Measurements from ENCODE around the gene SUPT5H. TPM values are rescaled to one million over a fixed set of nuclear protein-coding genes. Genes with fewer than 3 reads are reported as not detected.

SUPT5H gene
- total RNA-seq, 1 experiment from 2014 or later = 158 TPM

DNA sequence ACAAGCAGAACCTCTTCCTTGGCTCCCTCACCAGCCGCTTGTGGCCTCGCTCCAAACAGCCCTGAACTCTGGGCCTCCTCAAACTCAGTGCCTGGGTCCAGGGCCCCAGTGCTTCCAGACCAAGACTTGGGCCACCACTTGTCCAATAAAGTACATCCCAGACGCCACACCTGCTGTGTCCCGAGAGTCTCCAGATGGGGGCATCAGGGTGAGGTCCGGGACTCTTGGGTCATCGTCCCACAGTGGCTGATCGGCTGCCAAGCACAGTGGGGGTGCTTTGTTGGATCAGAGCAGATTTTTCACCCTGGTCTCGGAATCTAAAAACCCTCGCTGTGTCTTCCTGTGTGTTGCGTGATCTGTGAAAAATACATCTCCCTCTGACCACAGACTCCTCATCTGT is 44.4 kb downstream of the SUPT5H start:
- Mint-ChIP-seq H3K27ac (ENCODE audit: unreplicated experiment) (no peak overlapping the region), H3K36me3 (ENCODE audit: insufficient read depth, unreplicated experiment) (peaks cover 48% of the 10 kb centered on the region), H3K4me1 (ENCODE audit: low read depth, unreplicated experiment) (no peaks in the 10 kb centered on the region), H3K9me3 (ENCODE audit: low read depth, unreplicated experiment) (no peaks in the 10 kb centered on the region), H3K27me3 (ENCODE audit: unreplicated experiment) (no peaks in the 10 kb centered on the region), H3K4me3 (ENCODE audit: low read depth, unreplicated experiment) (no peak overlapping the region)
- no peak for DNase-seq
- TF ChIP-seq, protein P1, sequence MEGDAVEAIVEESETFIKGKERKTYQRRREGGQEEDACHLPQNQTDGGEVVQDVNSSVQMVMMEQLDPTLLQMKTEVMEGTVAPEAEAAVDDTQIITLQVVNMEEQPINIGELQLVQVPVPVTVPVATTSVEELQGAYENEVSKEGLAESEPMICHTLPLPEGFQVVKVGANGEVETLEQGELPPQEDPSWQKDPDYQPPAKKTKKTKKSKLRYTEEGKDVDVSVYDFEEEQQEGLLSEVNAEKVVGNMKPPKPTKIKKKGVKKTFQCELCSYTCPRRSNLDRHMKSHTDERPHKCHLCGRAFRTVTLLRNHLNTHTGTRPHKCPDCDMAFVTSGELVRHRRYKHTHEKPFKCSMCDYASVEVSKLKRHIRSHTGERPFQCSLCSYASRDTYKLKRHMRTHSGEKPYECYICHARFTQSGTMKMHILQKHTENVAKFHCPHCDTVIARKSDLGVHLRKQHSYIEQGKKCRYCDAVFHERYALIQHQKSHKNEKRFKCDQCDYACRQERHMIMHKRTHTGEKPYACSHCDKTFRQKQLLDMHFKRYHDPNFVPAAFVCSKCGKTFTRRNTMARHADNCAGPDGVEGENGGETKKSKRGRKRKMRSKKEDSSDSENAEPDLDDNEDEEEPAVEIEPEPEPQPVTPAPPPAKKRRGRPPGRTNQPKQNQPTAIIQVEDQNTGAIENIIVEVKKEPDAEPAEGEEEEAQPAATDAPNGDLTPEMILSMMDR (IDR thresholded peaks at IDR 0.05; ENCODE audit: unreplicated experiment) = no peak
- CTCF ChIA-PET = no interaction called here
- BruUV-seq (replicated peaks) = no TSS peak
- intact Hi-C loops (cut with micrococcal nuclease; ENCODE audit: unreplicated experiment) = no loop called here

DNA sequence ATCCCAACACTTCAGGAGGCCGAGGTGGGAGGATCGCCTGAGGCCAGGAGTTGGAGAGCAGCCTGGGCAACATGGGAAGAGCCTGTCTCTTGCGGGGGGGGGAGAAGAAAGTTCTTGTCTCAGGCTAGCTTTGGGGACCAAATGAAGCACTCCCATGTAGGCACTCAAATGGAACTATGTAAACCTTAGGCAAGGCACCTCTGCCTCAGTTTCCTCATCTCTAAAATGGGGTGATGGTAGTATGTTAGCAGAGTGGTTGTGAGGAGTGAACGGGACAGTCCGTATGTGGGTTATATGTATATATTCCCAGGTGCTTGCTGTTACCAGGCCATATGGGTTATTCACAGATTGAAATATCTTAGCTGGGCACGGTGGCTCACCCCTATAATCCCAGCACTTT is 46.8 kb downstream of the SUPT5H start:
- TSS peak; percentile 12 for BruUV-seq (replicated peaks)
- peaks cover 37% of the 10 kb centered on the region for H3K36me3 Mint-ChIP-seq (ENCODE audit: insufficient read depth, unreplicated experiment)
- no peak overlapping the region for H3K4me3 Mint-ChIP-seq (ENCODE audit: low read depth, unreplicated experiment)
- intact Hi-C loops (cut with micrococcal nuclease; ENCODE audit: unreplicated experiment) = no loop called here
- CTCF ChIA-PET = interaction anchor here (0.6 kb wide), 2 partner anchors 114 to 886 kb away, joined by 3 to 4 read pairs; no protein-coding TSS in a partner anchor
- H3K27me3 Mint-ChIP-seq (ENCODE audit: unreplicated experiment) = peaks cover 19% of the 10 kb centered on the region
- no peaks in the 10 kb centered on the region for H3K9me3 Mint-ChIP-seq (ENCODE audit: low read depth, unreplicated experiment)
- DNase-seq = no peak
- no peak overlapping the region for H3K27ac Mint-ChIP-seq (ENCODE audit: unreplicated experiment)
- TF ChIP-seq, protein P1 (IDR thresholded peaks at IDR 0.05; ENCODE audit: unreplicated experiment) = no peak
- no peaks in the 10 kb centered on the region for H3K4me1 Mint-ChIP-seq (ENCODE audit: low read depth, unreplicated experiment)

DNA sequence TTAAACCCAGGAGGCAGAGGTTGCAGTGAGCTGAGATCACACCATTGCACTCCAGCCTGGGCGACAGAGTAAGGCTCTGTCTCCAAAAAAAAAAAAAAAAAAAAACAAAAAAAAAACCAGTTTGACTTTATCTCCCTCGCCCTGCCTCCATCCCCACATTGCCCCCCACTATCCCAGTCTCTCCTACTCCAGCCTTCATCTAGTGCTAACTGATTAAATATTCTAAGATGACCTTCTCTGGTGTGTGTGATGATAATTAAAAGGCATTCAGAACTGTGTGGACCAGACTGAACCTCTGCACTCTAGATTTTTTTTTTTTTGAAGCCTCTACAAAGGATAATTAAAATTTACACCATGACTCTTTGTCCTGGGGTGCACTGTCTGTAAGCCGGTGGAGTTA is 47.4 kb downstream of the SUPT5H start:
- Mint-ChIP-seq H3K27me3 (ENCODE audit: unreplicated experiment) (peaks cover 24% of the 10 kb centered on the region), H3K36me3 (ENCODE audit: insufficient read depth, unreplicated experiment) (peaks cover 32% of the 10 kb centered on the region), H3K4me3 (ENCODE audit: low read depth, unreplicated experiment) (no peak overlapping the region), H3K4me1 (ENCODE audit: low read depth, unreplicated experiment) (peaks cover 1% of the 10 kb centered on the region), H3K9me3 (ENCODE audit: low read depth, unreplicated experiment) (no peaks in the 10 kb centered on the region), H3K27ac (ENCODE audit: unreplicated experiment) (no peak overlapping the region)
- no TSS peak for BruUV-seq (replicated peaks)
- TF ChIP-seq, protein P1 (IDR thresholded peaks at IDR 0.05; ENCODE audit: unreplicated experiment) = no peak
- CTCF ChIA-PET = no interaction called here
- intact Hi-C loops (cut with micrococcal nuclease; ENCODE audit: unreplicated experiment) = no loop called here
- no peak for DNase-seq

DNA sequence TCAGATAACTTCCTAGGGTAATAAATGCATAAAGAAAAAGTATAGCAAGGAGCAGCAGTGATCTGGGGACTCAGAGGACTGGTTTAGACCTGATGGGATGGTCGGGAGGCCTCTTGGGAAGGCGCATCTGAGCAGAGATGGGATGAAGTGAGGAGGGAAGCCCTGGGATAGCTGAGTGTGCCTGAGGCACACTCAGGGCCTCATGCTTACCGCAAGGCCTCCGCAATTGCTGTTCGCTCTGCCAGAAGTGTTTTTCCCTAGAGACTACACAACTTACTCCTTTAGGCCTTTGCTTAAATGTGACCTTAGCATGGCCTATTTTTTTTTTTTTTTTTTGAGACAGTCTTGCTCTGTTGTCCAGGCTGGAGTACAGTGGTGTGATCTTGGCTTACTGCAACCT is 49.3 kb downstream of the SUPT5H start:
- TF ChIP-seq, protein P1 (IDR thresholded peaks at IDR 0.05; ENCODE audit: unreplicated experiment) = no peak
- BruUV-seq (replicated peaks) = no TSS peak
- Mint-ChIP-seq H3K27ac (ENCODE audit: unreplicated experiment) (no peak overlapping the region), H3K4me1 (ENCODE audit: low read depth, unreplicated experiment) (peaks cover 17% of the 10 kb centered on the region), H3K36me3 (ENCODE audit: insufficient read depth, unreplicated experiment) (peaks cover 15% of the 10 kb centered on the region), H3K27me3 (ENCODE audit: unreplicated experiment) (peaks cover 43% of the 10 kb centered on the region), H3K9me3 (ENCODE audit: low read depth, unreplicated experiment) (no peaks in the 10 kb centered on the region), H3K4me3 (ENCODE audit: low read depth, unreplicated experiment) (no peak overlapping the region)
- CTCF ChIA-PET = interaction anchor here (0.6 kb wide), 1 partner anchor 805 kb away, joined by 4 read pairs; no protein-coding TSS in a partner anchor
- DNase-seq = no peak
- intact Hi-C loops (cut with micrococcal nuclease; ENCODE audit: unreplicated experiment) = loop anchor here (5.0 kb wide), 1 partner anchor 38 kb away; the partner anchor contains the start of gene EID2B
